ENCODE data around the gene LEF1.

GRCh38 chr4:108213308-108213707 lies 44.6 kb upstream of the LEF1 start:
- no peak for TF ChIP-seq EZH2 (IDR thresholded peaks at IDR 0.05; ENCODE audit: borderline replicate concordance, low read depth, low read length, severe bottlenecking)
- no peak for TF ChIP-seq POLR2A (IDR thresholded peaks at IDR 0.05; ENCODE audit: low read depth, low read length)
- TF ChIP-seq, protein P1, sequence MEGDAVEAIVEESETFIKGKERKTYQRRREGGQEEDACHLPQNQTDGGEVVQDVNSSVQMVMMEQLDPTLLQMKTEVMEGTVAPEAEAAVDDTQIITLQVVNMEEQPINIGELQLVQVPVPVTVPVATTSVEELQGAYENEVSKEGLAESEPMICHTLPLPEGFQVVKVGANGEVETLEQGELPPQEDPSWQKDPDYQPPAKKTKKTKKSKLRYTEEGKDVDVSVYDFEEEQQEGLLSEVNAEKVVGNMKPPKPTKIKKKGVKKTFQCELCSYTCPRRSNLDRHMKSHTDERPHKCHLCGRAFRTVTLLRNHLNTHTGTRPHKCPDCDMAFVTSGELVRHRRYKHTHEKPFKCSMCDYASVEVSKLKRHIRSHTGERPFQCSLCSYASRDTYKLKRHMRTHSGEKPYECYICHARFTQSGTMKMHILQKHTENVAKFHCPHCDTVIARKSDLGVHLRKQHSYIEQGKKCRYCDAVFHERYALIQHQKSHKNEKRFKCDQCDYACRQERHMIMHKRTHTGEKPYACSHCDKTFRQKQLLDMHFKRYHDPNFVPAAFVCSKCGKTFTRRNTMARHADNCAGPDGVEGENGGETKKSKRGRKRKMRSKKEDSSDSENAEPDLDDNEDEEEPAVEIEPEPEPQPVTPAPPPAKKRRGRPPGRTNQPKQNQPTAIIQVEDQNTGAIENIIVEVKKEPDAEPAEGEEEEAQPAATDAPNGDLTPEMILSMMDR (IDR thresholded peaks at IDR 0.05; ENCODE audit: extremely low read depth in 1 of 2, insufficient read depth in 1 of 2, low read depth in 1 of 2, low read length in 2 of 2) = no peak

Measured in endothelial cell of umbilical vein (primary cell).